Chondrocyte (in vitro differentiated cells): ENCODE data around the gene SULF2. TPM values are rescaled to one million over a fixed set of nuclear protein-coding genes. Genes with fewer than 3 reads are reported as not detected.
"Not testable (repeated sequence)": the region's sequence is repeated elsewhere in the genome, so short reads cannot be mapped to it uniquely, and the experiment has no call there.

Source experiments
- DNase-seq: peaks from one replicate; pipeline ENCODE4 v3.0.0; 2021; ENCODE audit warnings: mixed read lengths, low spot score
- H3K27ac Mint-ChIP-seq: one replicate; pipeline ENCODE4 v1.8.0; 2021; ENCODE audit warnings: mild to moderate bottlenecking, moderate library complexity, mixed read lengths; ENCODE audit not compliant: unreplicated experiment
- H3K27me3 Mint-ChIP-seq: 2 replicates; pipeline ENCODE4 v1.8.0; 2021; ENCODE audit warnings: low read depth, mixed read lengths
- H3K36me3 Mint-ChIP-seq: 2 replicates; pipeline ENCODE4 v1.8.0; 2021; ENCODE audit warnings: low read depth, mixed read lengths
- H3K4me1 Mint-ChIP-seq: 2 replicates; pipeline ENCODE4 v1.8.0; 2021; ENCODE audit warnings: low read depth, mild to moderate bottlenecking, mixed read lengths
- H3K4me3 Mint-ChIP-seq: one replicate; pipeline ENCODE4 v1.8.0; 2021; ENCODE audit warnings: mild to moderate bottlenecking, moderate library complexity, mixed read lengths; ENCODE audit not compliant: unreplicated experiment
- H3K9me3 Mint-ChIP-seq: 2 replicates; pipeline ENCODE4 v1.8.0; 2021; ENCODE audit warnings: low read depth, mixed read lengths
- CTCF ChIP-seq: fragments of 200-600 bp; sonication (generic); IDR thresholded peaks from 2 replicates; pipeline ENCODE4 v1.5.0; 2021; ENCODE audit warnings: antibody characterized with exemption, mild to moderate bottlenecking, moderate library complexity
- long read RNA-seq: library from polyadenylated mRNA; stranded (forward); transcript quantifications from one replicate; pipeline ENCODE4 v2.0.0, GENCODE V29; 2021
- total RNA-seq: library from RNA; stranded (reverse); gene quantifications from 3 replicates; pipeline ENCODE4 v1.2.1, GENCODE V29; 2021

SULF2 gene
- total RNA-seq: 82.4 to 120 TPM (median 85.7 TPM) in 3 replicates
- long read RNA-seq, full-length matches to known transcripts: 27 of 189 reads
- long read RNA-seq, partial matches to known transcripts: 31 of 189 reads
- long read RNA-seq, other reads (novel, unspliced or antisense): 131 of 189 reads

- Mint-ChIP-seq H3K9me3 (no peaks in the 10 kb centered on the region), H3K27me3 (peaks cover 2% of the 10 kb centered on the region), H3K27ac (peak within 1 kb of the TSS; percentile 90), H3K4me3 (peak within 1 kb of the TSS; percentile 90), H3K4me1 (peaks cover 42% of the 10 kb centered on the region), H3K36me3 (no peaks in the 10 kb centered on the region)
- no peak for DNase-seq
- no peak for TF ChIP-seq CTCF
These were observed at the start of gene SULF2 for GRCh38 chr20:47785311-47785853. TSS of gene SULF2 (minus strand) at chr20:47785481. CDS start at chr20:47757363, 28,118 bp downstream.

GRCh38 chr20:47831675-47832074, 46.4 kb upstream of the SULF2 start:
- H3K36me3 Mint-ChIP-seq, H3K4me1 Mint-ChIP-seq, H3K9me3 Mint-ChIP-seq, DNase-seq, H3K27me3 Mint-ChIP-seq, H3K27ac Mint-ChIP-seq, H3K4me3 Mint-ChIP-seq: not testable (repeated sequence)

GRCh38 chr20:47826716-47827115, 41.4 kb upstream of the SULF2 start:
- H3K9me3 Mint-ChIP-seq, H3K4me3 Mint-ChIP-seq, DNase-seq, H3K27ac Mint-ChIP-seq, H3K36me3 Mint-ChIP-seq, H3K4me1 Mint-ChIP-seq: not testable (repeated sequence)
- peaks cover 28% of the 10 kb centered on the region for H3K27me3 Mint-ChIP-seq

- not testable (repeated sequence) for H3K9me3 Mint-ChIP-seq, H3K4me1 Mint-ChIP-seq, DNase-seq, H3K4me3 Mint-ChIP-seq, H3K27ac Mint-ChIP-seq, H3K36me3 Mint-ChIP-seq
- H3K27me3 Mint-ChIP-seq: peaks cover 30% of the 10 kb centered on the region
These were observed 40.7 kb upstream of the SULF2 start for GRCh38 chr20:47826006-47826405.

GRCh38 chr20:47825011-47825762, 39.9 kb upstream of the SULF2 start:
- Mint-ChIP-seq H3K9me3 (no peaks in the 10 kb centered on the region), H3K4me3 (no peak overlapping the region), H3K36me3 (peaks cover 2% of the 10 kb centered on the region), H3K27ac (no peak overlapping the region), H3K27me3 (peaks cover 36% of the 10 kb centered on the region), H3K4me1 (no peaks in the 10 kb centered on the region)
- TF ChIP-seq CTCF: no peak
- DNase-seq: no peak

GRCh38 chr20:47823941-47824340, 38.7 kb upstream of the SULF2 start:
- H3K9me3 Mint-ChIP-seq, H3K36me3 Mint-ChIP-seq, DNase-seq, H3K4me3 Mint-ChIP-seq, H3K4me1 Mint-ChIP-seq: not testable (repeated sequence)
- H3K27me3 Mint-ChIP-seq: peaks cover 41% of the 10 kb centered on the region
- peak overlapping the region; percentile 5 for H3K27ac Mint-ChIP-seq

- Mint-ChIP-seq H3K4me3 (no peak overlapping the region), H3K36me3 (peaks cover 2% of the 10 kb centered on the region), H3K9me3 (no peaks in the 10 kb centered on the region), H3K27me3 (peaks cover 53% of the 10 kb centered on the region), H3K4me1 (no peaks in the 10 kb centered on the region), H3K27ac (no peak overlapping the region)
- DNase-seq: no peak
- no peak for TF ChIP-seq CTCF
These were observed 36.3 kb upstream of the SULF2 start for GRCh38 chr20:47821481-47822100.
